SU-DHL-6 (cell line): ENCODE measurements around the gene DNAH12.

ENCODE experiments used
- EZH2phosphoT487 ChIP-seq: fragments of 200-600 bp; sonication (generic), shearing (Covaris generic); conservative IDR thresholded peaks from 2 replicates; pipeline ENCODE4 v1.6.1; 2018; ENCODE audit warnings: mild to moderate bottlenecking, antibody characterized with exemption, low read length, moderate library complexity, mixed read lengths
- TF ChIP-seq, protein P1 (sequence below): fragments of 200-600 bp; sonication (generic); IDR thresholded peaks from one replicate; pipeline ENCODE4 v1.5.1; 2017; ENCODE audit warnings: antibody characterized with exemption, mild to moderate bottlenecking, low read length, moderate library complexity; ENCODE audit not compliant: insufficient read depth, poor library complexity, severe bottlenecking

DNA sequence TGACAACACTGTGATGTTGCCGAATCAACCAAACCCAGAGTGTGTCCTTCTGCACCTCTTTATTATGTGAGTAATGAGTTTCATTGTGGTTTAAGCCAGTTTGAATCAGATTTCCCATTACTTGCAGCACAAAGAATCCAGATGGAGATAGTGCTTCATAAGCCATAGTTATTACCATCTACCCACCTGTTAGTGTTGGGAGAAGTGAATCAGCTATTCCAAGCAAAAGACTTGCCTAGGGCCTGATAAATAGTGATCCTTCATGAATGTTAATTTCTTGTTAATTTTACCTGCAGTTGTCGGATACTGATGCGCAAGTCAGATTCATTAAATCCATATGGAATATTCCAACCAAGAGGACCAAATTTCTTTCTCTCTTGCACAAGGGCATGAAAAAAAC, 229.9 kb downstream of the DNAH12 start:
- no peak for TF ChIP-seq EZH2phosphoT487
- TF ChIP-seq, protein P1, sequence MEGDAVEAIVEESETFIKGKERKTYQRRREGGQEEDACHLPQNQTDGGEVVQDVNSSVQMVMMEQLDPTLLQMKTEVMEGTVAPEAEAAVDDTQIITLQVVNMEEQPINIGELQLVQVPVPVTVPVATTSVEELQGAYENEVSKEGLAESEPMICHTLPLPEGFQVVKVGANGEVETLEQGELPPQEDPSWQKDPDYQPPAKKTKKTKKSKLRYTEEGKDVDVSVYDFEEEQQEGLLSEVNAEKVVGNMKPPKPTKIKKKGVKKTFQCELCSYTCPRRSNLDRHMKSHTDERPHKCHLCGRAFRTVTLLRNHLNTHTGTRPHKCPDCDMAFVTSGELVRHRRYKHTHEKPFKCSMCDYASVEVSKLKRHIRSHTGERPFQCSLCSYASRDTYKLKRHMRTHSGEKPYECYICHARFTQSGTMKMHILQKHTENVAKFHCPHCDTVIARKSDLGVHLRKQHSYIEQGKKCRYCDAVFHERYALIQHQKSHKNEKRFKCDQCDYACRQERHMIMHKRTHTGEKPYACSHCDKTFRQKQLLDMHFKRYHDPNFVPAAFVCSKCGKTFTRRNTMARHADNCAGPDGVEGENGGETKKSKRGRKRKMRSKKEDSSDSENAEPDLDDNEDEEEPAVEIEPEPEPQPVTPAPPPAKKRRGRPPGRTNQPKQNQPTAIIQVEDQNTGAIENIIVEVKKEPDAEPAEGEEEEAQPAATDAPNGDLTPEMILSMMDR, result no peak
